Activated T-cell treated with anti-CD3 and anti-CD28 coated beads, Interleukin-2, amount 50 U/mL, for 48 hours (primary cell): ENCODE results near the gene GNG11.
"Not testable (repeated sequence)": the region's sequence is repeated elsewhere in the genome, so short reads cannot be mapped to it uniquely, and the experiment has no call there.

ENCODE experiments used
- DNase-seq, 2 experiments: peaks; one replicate each; pipeline ENCODE4 v3.0.0-alpha.2; 2020

GNG11 gene

GRCh38 chr7:93913197-93913596, 8.3 kb upstream of the GNG11 start:
- no peak for DNase-seq

DNA sequence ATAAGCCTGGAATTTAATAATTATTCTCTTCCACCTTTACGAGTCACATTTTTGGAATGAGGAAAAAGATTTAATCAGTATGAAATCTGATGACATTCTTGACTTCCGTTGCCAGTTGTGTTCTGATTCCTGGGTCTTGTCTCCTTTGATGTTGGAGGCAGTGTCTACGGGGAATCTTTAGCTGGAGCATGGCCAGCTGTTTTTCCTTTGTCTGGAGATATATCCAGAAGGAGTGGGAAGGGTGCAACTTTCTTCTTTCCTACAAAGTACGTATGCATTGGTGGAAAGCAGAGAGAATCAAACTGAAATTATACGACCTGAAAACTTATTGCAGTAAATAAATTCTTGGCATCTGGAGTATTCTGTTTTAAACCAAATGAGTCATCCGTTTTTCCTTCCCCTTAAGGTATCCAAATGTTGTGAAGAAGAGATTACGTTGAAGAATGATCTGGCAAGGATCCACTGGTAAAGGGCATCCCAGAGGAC, 6.9 kb upstream of the GNG11 start:
- DNase-seq = no peak

DNA sequence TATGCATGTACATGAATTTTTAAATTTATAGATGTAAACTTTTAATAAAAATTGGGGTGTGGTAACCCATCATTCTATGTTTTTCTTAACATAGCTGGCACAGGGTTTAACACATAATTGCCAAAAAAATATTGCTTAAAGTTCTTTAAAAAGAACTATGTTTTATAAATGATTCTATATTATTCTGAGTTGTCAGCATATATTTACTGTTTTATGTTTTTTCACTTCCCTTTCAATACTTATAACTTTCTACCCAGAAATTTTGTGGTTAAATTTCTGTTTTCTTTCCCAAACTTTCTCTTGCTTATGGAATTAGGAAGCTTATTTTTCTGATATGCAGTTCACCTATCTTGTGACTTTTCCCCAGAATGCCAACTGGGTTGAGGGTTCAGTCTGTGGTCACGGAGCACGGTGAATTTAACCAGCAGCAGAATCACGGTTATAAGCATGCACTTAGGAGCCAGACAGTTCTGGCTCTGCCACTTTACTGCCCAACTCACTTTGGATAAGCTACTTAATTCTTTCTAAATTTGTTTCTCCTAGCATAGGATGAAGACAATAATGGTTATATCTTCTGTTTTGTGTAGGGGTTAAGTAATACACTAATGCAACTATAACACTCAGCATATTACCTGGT, 6.2 kb upstream of the GNG11 start:
- DNase-seq = not testable (repeated sequence)

GRCh38 chr7:93915888-93916287, 5.6 kb upstream of the GNG11 start:
- not testable (repeated sequence) for DNase-seq

DNA sequence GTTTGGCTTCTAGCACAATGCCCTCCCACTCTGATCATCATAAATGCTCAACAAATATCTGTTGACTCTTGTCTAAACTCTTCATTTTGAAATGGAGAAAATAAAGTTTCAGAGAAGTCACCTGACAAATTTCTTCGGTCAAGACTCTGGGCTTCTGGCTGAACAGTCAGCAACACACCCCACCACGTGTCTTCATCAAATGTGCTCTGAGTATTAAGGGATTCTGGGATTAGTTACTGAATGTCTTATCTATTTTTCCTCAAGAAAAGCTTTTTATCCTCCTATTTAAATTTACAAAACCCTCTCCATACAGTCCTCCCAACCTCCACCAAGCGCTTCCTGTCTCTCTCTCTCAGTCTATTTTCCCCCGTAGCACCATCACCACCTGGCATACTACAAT, 5.2 kb upstream of the GNG11 start:
- not testable (repeated sequence) for DNase-seq

DNA sequence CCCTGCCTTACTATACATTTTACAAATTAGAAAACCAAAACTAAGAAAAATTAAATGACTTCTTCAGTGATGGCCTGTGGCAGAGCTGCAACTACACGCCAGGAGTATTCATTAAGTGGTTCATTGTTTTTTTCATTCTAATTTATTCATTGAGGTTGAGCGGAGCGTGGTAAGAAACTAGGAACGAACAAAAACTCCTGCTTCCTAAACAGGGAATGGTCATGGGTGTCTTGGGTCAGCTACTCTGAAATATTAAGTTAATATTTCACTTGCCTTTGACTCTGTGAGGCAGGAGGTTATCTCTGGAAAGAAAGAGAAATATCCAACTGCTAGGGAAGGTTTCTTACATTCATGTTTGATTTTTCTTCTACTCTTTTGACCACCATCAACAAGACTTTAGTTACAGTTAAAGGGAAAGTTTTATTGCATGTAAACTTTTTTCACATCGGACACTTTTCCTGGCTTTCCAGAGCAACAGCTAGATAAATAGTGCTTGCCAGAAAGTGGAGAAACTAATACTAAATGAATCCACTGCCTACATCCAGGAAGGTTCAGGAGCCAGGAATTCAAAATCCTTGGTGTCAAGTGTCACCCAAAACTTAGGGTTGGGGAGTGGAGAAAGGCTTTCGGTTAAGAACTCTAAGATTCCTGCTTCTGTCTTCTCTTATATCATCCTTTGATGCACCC, 896 bp upstream of the GNG11 start:
- no peak for DNase-seq

DNA sequence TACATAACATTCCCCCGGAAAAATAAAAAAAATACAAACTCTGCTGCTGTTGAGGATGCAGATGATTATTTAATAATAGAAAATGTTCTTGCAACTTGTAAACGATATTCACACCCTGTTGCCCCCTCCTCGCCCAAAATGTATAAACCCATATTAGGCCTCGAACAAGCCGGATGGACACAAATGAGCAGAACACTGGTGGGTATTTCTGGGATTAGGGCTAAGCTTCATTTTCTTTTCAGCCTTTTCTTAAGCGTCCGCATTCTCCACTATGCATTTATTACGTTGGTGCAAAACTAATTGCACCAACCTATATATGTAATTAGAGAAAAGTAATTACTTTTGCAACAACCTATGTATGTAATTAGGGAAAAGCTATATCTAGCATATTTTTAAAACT, 349 bp upstream of the GNG11 start:
- DNase-seq = no peak

DNA sequence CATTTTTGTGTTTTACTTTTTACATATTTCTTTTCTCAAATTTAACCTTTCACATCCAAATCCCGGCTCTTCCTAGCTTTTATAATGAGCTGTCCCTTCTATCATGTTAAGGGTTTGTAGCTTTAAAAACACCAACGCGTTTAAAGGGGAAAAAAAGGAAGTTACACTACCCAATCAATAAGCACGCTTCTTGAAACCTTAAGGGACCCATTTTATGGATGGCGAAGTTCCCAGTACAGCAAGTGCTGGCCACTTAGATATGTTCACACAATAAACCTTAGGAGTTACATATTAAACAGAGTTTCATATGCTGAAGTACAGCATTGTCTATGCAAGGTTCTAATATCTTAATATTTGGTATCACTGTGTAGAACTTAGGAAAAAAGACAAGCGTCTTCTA, 1.8 kb downstream of the GNG11 start:
- no peak for DNase-seq

- DNase-seq = no peak
Observed at GRCh38 chr7:93923942-93924341, 2.4 kb downstream of the GNG11 start.

DNA sequence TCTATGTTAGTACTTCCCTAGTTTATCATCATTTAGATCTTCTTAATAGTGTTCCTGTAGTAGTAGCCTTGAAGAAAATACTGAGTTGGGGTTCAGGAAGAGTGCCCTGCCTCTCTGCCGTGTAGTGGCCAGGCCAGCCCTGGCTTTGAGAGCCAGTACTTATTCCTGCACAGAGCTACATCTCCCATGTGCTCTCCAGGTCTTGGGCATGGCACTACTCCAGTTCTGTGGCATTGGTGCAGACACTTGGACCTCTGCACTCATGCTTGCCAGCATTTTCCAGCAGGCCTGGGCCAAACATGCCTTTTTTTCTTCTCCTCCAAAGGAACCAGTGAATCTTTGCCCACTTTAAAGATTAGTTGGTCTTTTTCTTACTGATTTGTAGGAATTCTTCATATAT, 5.3 kb downstream of the GNG11 start:
- DNase-seq = no peak

GRCh38 chr7:93927585-93927984, 6.0 kb downstream of the GNG11 start:
- no peak for DNase-seq

- DNase-seq = no peak
Observed at GRCh38 chr7:93931655-93932054, 10.1 kb downstream of the GNG11 start.

GRCh38 chr7:93933156-93933555, 11.6 kb downstream of the GNG11 start:
- DNase-seq = no peak

- DNase-seq = no peak
Observed at GRCh38 chr7:93935102-93935501, 13.6 kb downstream of the GNG11 start.

DNA sequence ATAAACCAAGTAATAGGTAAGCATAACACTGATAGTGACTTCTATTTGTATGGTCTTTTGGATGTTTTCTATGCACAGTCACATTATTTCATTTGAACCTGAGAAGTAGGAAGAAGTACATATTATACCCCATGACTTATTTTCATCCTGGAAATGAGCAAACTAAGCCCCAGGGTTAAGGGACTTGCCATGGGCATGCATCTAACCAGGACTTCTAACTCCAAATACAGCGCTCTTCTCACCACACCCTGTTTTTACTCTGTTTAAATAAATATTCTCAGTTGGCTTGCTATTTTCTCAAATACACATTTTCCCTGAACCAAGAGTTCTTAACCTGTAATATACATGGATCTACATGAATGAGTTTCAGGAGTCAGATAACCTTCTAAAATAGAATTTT, 16.3 kb downstream of the GNG11 start:
- DNase-seq = no peak

DNA sequence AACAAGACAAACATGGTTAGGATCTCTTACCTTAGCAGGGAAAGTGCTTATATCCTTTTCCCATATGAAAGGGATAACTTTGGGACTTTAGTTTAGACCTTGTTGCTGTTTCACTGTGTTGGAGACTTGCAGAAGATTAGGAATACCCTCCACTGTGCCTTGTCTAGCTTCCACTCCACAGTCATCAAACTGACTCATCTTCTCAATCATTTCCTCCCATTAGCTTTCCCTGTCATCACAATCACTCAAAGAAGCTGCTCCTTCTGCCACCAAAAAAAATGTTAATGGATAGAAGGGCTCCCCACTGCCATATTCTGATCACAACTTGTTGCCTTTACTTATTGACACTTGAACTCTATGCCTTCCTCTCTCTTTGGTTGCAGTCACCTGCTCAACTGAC, 16.8 kb downstream of the GNG11 start:
- no peak for DNase-seq

GRCh38 chr7:93941945-93942344, 20.4 kb downstream of the GNG11 start:
- no peak for DNase-seq

DNA sequence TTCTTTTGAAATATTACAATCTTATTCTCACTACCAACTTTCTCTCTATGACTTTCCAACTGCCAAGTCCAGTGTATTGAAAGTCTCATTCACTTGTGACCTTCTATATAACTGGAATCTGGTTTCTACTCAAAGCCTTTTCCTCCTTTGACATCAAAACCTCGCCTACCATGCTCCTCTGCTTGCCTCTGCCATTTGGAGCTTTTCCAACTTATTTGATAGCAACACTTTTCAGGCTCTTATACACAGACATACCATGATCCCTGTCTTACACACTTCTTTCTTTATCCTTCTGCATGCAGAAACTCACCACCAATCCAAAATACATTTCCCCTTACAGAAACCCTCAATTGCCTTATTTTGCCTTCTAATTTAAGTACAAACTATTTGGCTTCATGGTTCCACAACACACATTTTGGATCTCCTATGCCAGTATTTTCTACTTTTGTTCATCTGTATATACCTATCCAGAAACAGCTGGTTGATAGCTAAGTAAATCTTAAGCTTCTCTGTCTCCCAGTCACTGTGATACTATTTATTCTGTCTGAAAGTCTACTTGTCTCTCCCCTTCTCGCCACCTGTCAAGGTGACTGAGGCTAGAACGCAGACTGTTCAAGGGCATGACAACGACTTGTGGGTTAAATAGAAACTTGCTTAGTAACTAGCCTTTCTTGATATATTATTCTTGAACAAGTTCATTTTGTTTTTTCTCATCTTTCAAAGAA, 22.4 kb downstream of the GNG11 start:
- DNase-seq = no peak

DNA sequence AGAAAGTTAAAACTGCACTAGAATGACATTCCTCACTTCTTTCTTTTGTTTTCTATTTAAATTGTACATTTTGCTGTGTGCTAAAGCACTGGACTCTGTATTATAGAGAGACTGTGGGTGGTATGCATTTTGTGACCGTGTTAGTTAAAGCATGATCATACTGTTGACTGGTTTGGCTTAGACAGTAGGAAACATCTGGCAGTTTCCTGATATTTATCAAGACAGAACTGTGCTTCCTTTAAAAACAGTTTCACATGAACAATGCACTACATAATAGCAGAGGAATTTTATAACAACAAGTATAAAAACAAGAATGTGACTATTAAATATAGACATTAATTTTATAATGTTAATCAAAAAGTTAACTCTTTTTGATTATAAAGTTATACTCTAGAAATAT, 23.1 kb downstream of the GNG11 start:
- DNase-seq = no peak

DNA sequence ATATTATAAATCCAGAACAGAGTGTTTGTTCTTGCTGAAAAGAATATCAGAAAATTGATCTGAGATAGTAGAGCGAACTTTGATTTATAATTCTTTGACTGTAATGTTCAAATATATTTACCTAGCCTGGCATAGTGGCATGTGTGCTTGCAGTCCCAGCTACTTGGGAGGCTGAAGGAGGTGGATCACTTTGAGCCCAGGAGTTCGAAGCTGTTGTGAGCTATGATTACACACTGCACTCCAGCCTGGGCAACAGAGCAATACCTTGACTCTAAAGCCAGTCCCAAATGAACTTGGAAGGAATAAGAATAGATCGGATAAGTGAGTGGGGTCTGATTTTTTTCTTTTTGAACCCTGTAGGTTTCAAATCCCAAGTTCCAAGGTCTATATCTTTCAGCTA, 23.5 kb downstream of the GNG11 start:
- no peak for DNase-seq

DNA sequence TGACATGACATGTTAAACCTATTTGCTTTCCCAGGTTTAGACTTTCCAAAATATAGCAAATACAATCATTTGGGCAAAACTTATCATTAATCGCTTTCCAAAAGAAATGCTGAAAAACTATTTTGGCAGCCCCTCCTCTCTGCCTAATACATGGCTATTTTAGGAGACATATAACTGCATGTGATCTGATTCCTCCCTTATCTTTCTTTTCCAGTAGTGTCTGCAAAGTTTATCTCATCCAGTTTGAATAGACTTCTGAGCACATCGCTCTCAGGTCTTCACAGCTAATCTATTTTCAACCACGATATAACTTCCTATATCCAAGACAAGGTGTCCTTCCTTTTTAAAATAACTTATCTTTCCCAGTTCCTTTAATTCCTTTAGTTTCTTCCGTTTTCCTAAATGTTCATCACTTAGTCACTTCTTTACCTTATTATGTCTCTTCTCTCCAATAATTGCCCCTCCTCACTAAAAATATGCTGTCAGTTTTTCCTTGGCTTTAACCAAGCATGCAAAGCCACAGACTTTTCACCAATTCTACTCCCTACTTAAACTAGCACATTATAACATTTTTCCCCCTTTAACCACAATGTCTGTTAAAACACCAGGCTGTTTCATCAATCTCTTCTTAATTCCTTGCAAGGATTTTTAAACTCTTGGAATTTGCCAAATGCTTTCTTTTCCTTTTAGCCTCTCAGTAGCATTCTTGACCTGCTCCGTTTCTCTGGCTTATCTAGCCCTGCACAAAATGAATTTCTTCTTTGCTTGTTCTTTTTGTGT, 24.4 kb downstream of the GNG11 start:
- DNase-seq = no peak

DNA sequence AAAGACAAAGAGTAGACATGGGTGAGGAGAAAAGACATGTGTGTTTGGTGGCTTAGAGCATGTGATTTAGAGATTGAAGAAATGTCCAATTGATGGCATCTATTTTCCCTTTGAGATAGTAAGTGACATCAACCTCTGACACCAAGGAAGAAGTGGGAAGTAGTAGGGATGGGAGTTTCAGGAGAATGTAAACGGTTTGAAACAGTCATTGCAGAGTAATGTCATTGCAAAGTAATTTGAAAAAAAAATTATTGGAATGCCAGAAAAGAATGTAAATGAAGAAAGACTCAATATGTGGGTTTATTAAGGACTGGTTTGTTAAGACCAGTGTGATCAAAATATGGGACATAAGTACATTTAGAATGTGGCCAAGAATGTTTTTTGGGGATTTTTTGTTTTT, 26.6 kb downstream of the GNG11 start:
- no peak for DNase-seq

DNA sequence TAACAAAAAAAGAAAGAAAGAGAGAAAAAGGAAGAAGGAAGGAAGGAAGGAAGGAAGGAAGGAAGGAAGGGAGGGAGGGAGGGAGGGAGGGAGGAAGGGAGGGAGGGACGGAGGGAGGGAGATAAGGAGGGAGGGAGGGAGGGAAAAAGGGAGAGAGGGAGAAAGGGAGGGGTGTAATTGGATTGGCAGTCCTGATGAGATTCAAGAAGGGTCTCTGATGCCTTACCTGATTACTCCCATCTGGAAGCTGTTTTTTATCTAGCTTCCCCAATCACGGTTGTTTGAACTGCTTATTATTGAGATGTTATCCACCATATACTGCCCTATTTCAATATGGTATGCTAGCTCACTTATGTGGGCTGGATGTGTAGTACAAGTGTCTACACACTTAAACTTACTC, 27.3 kb downstream of the GNG11 start:
- DNase-seq = no peak
